Panc1 (cell line): ENCODE measurements around the gene ERC2. TPM values are rescaled to one million over a fixed set of nuclear protein-coding genes. Genes with fewer than 3 reads are reported as not detected.

Experiments used
- ATAC-seq: fragments of 200-7000 bp; cut with Tn5 transposase; 2 replicates; pipeline ENCODE4 v1.9.1; 2020; ENCODE audit warnings: mild to moderate bottlenecking, moderate library complexity
- BruUV-seq: library from RNA; stranded (reverse); fragments of 400-500 nt; replicated peaks from 2 replicates; lab custom pipeline; 2021; lab: Mats Ljungman, UMichigan
- CTCF ChIA-PET: fragments of 300-600 bp; sonication (Branson Sonifier 250); formaldehyde crosslinking; loops from one replicate; lab custom pipeline; 2022; ENCODE audit warnings: antibody characterized with exemption; lab: Charles Lee
- POLR2A ChIA-PET: fragments of 300-600 bp; sonication (Branson Sonifier 250); formaldehyde crosslinking; loops from one replicate; lab custom pipeline; 2022; ENCODE audit warnings: antibody characterized with exemption; lab: Charles Lee
- DNase-seq: peaks from one replicate; pipeline ENCODE4 v3.0.0-alpha.2; 2010; ENCODE audit warnings: low read depth, low spot score
- H3K27ac ChIP-seq: 2 replicates; pipeline ENCODE4 v1.5.1; 2011; ENCODE audit warnings: mild to moderate bottlenecking, low read length, inconsistent platforms
- H3K27me3 ChIP-seq: fragments of 200-500 bp; sonication (Bioruptor generic); 2 replicates; pipeline ENCODE4 v1.6.0; 2014; ENCODE audit warnings: low read length, inconsistent platforms; ENCODE audit not compliant: control insufficient read depth, insufficient read depth
- H3K36me3 ChIP-seq: fragments of 200-500 bp; sonication (Bioruptor generic); 2 replicates; pipeline ENCODE4 v1.5.1; 2014; ENCODE audit warnings: inconsistent platforms, mild to moderate bottlenecking, low read length, moderate library complexity; ENCODE audit not compliant: control insufficient read depth, insufficient read depth
- H3K4me1 ChIP-seq: 2 replicates; pipeline ENCODE4 v1.5.1; 2011; ENCODE audit warnings: inconsistent platforms, mild to moderate bottlenecking, low read length, moderate library complexity; ENCODE audit not compliant: control insufficient read depth, insufficient read depth
- H3K4me3 ChIP-seq, 2 experiments: 2 replicates each; pipeline ENCODE4 v1.5.1; 2011 to 2012; ENCODE audit warnings: low read depth in 2 of 2, low read length in 2 of 2, mild to moderate bottlenecking in 2 of 2, inconsistent platforms in 1 of 2, moderate library complexity in 1 of 2
- H3K9me3 ChIP-seq: fragments of 200-500 bp; sonication (Bioruptor generic); 2 replicates; pipeline ENCODE4 v1.5.1; 2014; ENCODE audit warnings: low read depth, mild to moderate bottlenecking, inconsistent platforms, low read length, moderate library complexity; ENCODE audit not compliant: control insufficient read depth, insufficient read depth
- CTCF ChIP-seq: fragments of 450-650 bp; IDR thresholded peaks from 2 replicates; pipeline ENCODE4 v1.5.1; 2017; ENCODE audit warnings: mild to moderate bottlenecking
- POLR2AphosphoS5 ChIP-seq: IDR thresholded peaks from 2 replicates; pipeline ENCODE4 v1.6.1; 2012; ENCODE audit warnings: mild to moderate bottlenecking, low read depth, low read length, moderate library complexity
- REST ChIP-seq, 2 experiments: IDR thresholded peaks; 2 replicates each; pipeline ENCODE4 v1.6.1; 2011 to 2012; ENCODE audit warnings: low read depth in 2 of 2, control low read depth in 1 of 2, low read length in 1 of 2, mild to moderate bottlenecking in 1 of 2, moderate library complexity in 1 of 2; ENCODE audit not compliant: insufficient read depth in 1 of 2
- SIN3A ChIP-seq: IDR thresholded peaks from 2 replicates; pipeline ENCODE4 v1.6.1; 2012; ENCODE audit warnings: low read depth, mild to moderate bottlenecking, low read length, moderate library complexity, borderline replicate concordance; ENCODE audit not compliant: insufficient read depth
- TCF7L2 ChIP-seq: IDR thresholded peaks from 2 replicates; pipeline ENCODE4 v1.6.1; 2011; ENCODE audit warnings: mild to moderate bottlenecking, low read depth, low read length, inconsistent platforms
- in situ Hi-C: cut with HindIII; loops from 2 replicates; pipeline ENCODE4 v1.10.0; 2016; ENCODE audit warnings: low sequenced_read_pairs, low pct_unique_long_range_greater_than_20kb
- intact Hi-C: fragments of 100-400 bp; cut with micrococcal nuclease; formaldehyde crosslinking; loops from one replicate; pipeline ENCODE4 v1.10.0; 2022; ENCODE audit not compliant: unreplicated experiment
- total RNA-seq: library from RNA; stranded (reverse); gene quantifications from one replicate; pipeline ENCODE4 v1.2.1, GENCODE V29; 2021; ENCODE audit not compliant: unreplicated experiment

ERC2 gene
- total RNA-seq, 1 experiment from 2014 or later: 0.33 TPM

GRCh38 chr3:56190130-56190529 lies 278.1 kb downstream of the ERC2 start:
- Histone ChIP-seq H3K4me3 (no peak overlapping the region), H3K9me3 (no peaks in the 10 kb centered on the region), H3K27ac (no peak overlapping the region), H3K4me1 (no peaks in the 10 kb centered on the region), H3K27me3 (no peaks in the 10 kb centered on the region), H3K36me3 (no peaks in the 10 kb centered on the region)
- ATAC-seq (no peak), DNase-seq (no peak)
- no TSS peak for BruUV-seq
- TF ChIP-seq REST (IDR thresholded peaks at IDR 0.05; ENCODE audit: insufficient read depth in 1 of 2, low read depth in 2 of 2, low read length in 1 of 2) (no peak), SIN3A (no peak), POLR2AphosphoS5 (no peak), TCF7L2 (no peak), CTCF (no peak)
- ChIA-PET CTCF (no interaction called here), POLR2A (interaction anchor here (0.6 kb wide), 1 partner anchor 1348 kb away, joined by 3 read pairs; no protein-coding TSS in a partner anchor)
- in situ Hi-C loops (no loop called here), intact Hi-C loops (no loop called here)

DNA sequence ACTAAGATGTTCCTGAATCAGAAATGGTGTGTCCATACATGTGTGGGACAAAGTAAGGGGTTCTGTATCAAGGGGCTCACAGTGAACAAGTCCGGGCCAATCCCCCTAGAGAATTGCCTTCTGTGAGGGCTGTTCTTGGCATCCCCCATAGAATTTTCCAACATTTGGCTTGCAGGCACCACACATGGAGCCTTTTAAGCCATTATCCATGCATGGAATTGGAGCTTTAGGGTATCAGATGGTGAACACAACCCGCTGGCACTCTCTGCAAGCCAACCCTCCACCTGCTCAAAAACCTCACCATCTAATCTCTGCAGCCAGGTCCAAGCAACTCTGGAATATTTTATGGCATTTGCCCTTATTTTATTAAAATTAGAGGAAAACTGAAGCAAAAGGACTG lies 278.7 kb downstream of the ERC2 start:
- ATAC-seq (no peak), DNase-seq (no peak)
- in situ Hi-C loops: no loop called here
- Histone ChIP-seq H3K36me3 (no peaks in the 10 kb centered on the region), H3K27me3 (no peaks in the 10 kb centered on the region), H3K4me1 (no peaks in the 10 kb centered on the region), H3K27ac (no peak overlapping the region), H3K4me3 (no peak overlapping the region), H3K9me3 (no peaks in the 10 kb centered on the region)
- POLR2A ChIA-PET: no interaction called here
- intact Hi-C loops: no loop called here
- BruUV-seq: no TSS peak
- CTCF ChIA-PET: no interaction called here
- no peak for TF ChIP-seq TCF7L2

- ATAC-seq (no peak), DNase-seq (no peak)
- ChIA-PET POLR2A (no interaction called here), CTCF (no interaction called here)
- Histone ChIP-seq H3K4me1 (no peaks in the 10 kb centered on the region), H3K27me3 (no peaks in the 10 kb centered on the region), H3K4me3 (no peak overlapping the region), H3K27ac (no peak overlapping the region), H3K36me3 (no peaks in the 10 kb centered on the region), H3K9me3 (no peaks in the 10 kb centered on the region)
- in situ Hi-C loops (no loop called here), intact Hi-C loops (no loop called here)
- BruUV-seq: no TSS peak
- TF ChIP-seq POLR2AphosphoS5 (no peak), CTCF (no peak), REST (IDR thresholded peaks at IDR 0.05; ENCODE audit: insufficient read depth in 1 of 2, low read depth in 2 of 2, low read length in 1 of 2) (no peak), SIN3A (no peak), TCF7L2 (no peak)
Measured at GRCh38 chr3:56188201-56188600, 280.1 kb downstream of the ERC2 start.
